IPS DF 19.7 (cell line): ENCODE results near the gene CKLF.
A peak's percentile ranks its signal among the peaks of the same experiment; 100 is the strongest.
"Not testable (repeated sequence)": the region's sequence is repeated elsewhere in the genome, so short reads cannot be mapped to it uniquely, and the experiment has no call there.

Experiments used
- DNase-seq: peaks from one replicate; pipeline ENCODE4 v3.0.0-alpha.2; 2013; ENCODE audit warnings: low read depth, low spot score

CKLF gene

GRCh38 chr16:66552286-66553177 lies at the start of gene CKLF:
Gene CKLF, plus strand, starts transcription at chr16:66552576. Its CDS starts 140 bp downstream, at chr16:66552716.
- DNase-seq: no peak

GRCh38 chr16:66503030-66503429 lies 49.3 kb upstream of the CKLF start:
- no peak for DNase-seq

DNA sequence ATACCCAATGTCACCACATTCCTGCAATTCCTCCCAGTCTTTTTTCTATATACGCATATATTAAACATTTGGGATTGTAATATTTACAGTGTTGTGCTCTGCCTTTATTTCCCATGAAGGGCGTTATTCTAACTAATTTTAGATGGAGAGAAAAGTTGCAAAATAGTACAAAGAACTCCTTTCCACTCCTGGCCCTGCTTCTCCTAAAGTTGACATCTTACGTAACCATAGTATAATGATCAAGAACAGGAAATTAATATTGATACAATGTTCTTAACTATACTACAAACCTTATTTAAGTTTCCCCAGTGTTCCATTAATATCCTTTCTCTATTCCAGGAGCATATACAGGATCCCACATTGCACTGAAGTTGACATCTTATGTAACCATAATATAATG lies 48.8 kb upstream of the CKLF start:
- DNase-seq: no peak

- no peak for DNase-seq
Observed at GRCh38 chr16:66507731-66508239, 44.6 kb upstream of the CKLF start.

- DNase-seq: no peak
Observed at GRCh38 chr16:66508248-66508913, 44.0 kb upstream of the CKLF start.

GRCh38 chr16:66508914-66509496 lies 43.4 kb upstream of the CKLF start:
- DNase-seq: no peak

- no peak for DNase-seq
Observed at GRCh38 chr16:66509576-66509975, 42.8 kb upstream of the CKLF start.

- DNase-seq: no peak
Observed at GRCh38 chr16:66510298-66510697, 42.1 kb upstream of the CKLF start.

- DNase-seq: no peak
Observed at GRCh38 chr16:66510711-66511601, 41.4 kb upstream of the CKLF start.

- peak; percentile 57 for DNase-seq
Observed at GRCh38 chr16:66511602-66512271, 40.6 kb upstream of the CKLF start.

DNA sequence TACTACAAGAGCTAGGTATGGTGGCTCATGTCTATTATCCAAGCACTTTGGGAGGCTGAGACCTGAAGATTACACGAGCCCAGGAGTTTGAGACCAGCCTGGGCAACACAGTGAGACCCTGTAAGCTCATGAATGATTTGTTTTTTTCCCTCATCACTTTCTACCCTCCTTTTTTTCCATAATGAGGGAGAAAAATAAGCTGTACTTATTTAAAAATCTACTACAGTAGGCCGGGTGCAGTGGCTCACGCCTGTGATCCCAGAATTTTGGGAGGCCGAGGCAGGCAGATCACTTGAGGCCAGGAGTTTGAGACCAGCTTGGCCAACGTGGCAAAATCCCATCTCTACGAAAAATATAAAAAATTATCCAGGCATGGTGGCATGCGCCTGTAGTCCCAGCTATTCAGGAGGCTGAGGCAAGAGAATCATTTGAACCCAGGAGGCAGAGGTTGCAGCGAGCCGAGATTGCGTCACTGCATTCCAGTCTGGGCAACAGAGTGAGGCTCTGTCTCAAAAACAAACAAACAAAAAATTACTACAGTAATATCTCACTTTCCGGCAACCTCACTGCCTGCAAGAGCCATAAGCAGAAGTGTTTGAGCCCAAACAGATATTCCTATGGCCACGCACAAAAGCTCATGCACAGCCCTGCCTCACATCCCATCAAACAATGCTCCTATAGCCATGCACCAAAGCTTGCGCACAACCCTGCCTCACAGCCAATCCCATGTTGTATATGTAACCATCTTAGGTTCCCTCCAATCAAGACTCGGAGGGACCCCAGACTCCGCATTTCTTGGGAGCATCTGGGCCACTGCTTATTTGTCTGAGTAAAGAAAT lies 39.9 kb upstream of the CKLF start:
- no peak for DNase-seq

- DNase-seq: no peak
Observed at GRCh38 chr16:66513111-66513723, 39.2 kb upstream of the CKLF start.

GRCh38 chr16:66514391-66514790 lies 38.0 kb upstream of the CKLF start:
- DNase-seq: not testable (repeated sequence)

GRCh38 chr16:66514980-66515595 lies 37.3 kb upstream of the CKLF start:
- not testable (repeated sequence) for DNase-seq

DNA sequence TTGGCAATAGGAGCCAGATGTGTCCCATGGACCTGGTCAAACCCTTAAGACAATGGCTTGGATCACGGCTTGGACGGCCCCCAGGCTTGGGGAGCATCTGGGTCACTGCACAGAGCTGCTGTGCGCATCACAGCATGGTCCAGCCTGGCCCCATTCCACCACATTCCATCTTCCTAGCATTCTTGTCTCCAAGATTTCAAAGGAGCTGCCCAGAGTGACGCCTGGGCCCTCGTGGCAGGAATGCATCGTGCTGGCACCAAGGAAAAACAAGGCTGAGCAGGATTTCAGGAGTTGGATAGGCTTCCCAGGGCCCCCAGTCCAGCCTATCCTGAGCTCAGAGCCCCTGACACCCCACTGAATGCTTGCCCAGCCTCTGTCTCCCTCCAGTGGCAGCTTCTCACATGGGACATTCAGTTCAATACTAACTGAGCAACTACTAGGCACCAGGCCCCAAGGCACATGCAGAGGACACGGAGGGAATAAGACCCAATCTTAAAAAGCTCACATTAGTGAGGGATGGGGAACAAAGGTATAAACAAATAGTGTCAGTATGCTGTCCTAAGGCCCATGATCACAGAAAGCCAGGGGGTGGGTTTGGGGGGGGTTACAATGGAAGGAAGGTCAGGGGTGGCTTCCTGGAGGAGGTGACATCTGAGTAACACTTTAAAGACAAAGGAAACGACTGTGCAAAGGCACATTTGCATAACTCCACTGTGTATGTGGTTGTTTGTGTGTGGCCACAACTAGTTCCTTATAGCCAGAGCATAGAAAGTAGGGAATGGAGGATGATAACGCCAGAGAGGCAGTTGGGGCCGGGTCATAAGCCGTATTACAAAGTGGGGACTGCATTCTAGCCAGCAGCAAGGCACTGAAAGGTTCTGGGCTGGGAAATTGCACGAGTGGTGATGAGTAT lies 36.5 kb upstream of the CKLF start:
- DNase-seq: no peak

- no peak for DNase-seq
Observed at GRCh38 chr16:66516509-66516807, 35.9 kb upstream of the CKLF start.

- DNase-seq: no peak
Observed at GRCh38 chr16:66516808-66517585, 35.4 kb upstream of the CKLF start.
